ENCODE measurements around the gene ZBP1.

Gene ZBP1

GRCh38 chr20:57558614-57559288 is 61.5 kb downstream of the ZBP1 start:
- no peak for TF ChIP-seq BHLHE40 (IDR thresholded peaks at IDR 0.05; ENCODE audit: borderline replicate concordance)
- ChIA-PET CTCF (interaction anchor here (1.0 kb wide), 1 partner anchor 15 kb away, joined by 3 read pairs; no protein-coding TSS in a partner anchor), POLR2A (no interaction called here)
- no peak for DNase-seq (ENCODE audit: extremely low spot score)

- ChIA-PET POLR2A (no interaction called here), CTCF (interaction anchor here (1.0 kb wide), 1 partner anchor 16 kb away, joined by 3 read pairs; no protein-coding TSS in a partner anchor)
- TF ChIP-seq LEF1 (IDR thresholded peaks at IDR 0.05; ENCODE audit: borderline replicate concordance) (no peak), NFRKB (IDR thresholded peaks at IDR 0.05) (no peak), SUZ12 (IDR thresholded peaks at IDR 0.05) (no peak), ARNT (IDR thresholded peaks at IDR 0.05) (no peak), FOXK2 (IDR thresholded peaks at IDR 0.05) (no peak), PKNOX1 (IDR thresholded peaks at IDR 0.05) (no peak), ZNF384 (IDR thresholded peaks at IDR 0.05) (no peak), L3MBTL2 (conservative IDR thresholded peaks at IDR 0.05) (no peak), TARDBP (IDR thresholded peaks at IDR 0.05) (no peak), HDGF (IDR thresholded peaks at IDR 0.05; ENCODE audit: borderline replicate concordance) (no peak), FOXM1 (IDR thresholded peaks at IDR 0.05; ENCODE audit: borderline replicate concordance) (no peak), SP1 (IDR thresholded peaks at IDR 0.05) (no peak), CTBP1 (IDR thresholded peaks at IDR 0.05; ENCODE audit: borderline replicate concordance) (no peak), BHLHE40 (IDR thresholded peaks at IDR 0.05; ENCODE audit: borderline replicate concordance) (no peak), FOXA1 (IDR thresholded peaks at IDR 0.05) (no peak), ELF4 (IDR thresholded peaks at IDR 0.05) (no peak)
- no peak for DNase-seq (ENCODE audit: extremely low spot score)
Measured at GRCh38 chr20:57557926-57558613, 62.2 kb downstream of the ZBP1 start.

GRCh38 chr20:57556980-57557274 is 63.3 kb downstream of the ZBP1 start:
- ChIA-PET POLR2A (no interaction called here), CTCF (no interaction called here)
- TF ChIP-seq FOXK2 (IDR thresholded peaks at IDR 0.05) (no peak), L3MBTL2 (conservative IDR thresholded peaks at IDR 0.05) (no peak), TARDBP (IDR thresholded peaks at IDR 0.05) (no peak), CTBP1 (IDR thresholded peaks at IDR 0.05; ENCODE audit: borderline replicate concordance) (no peak), PKNOX1 (IDR thresholded peaks at IDR 0.05) (no peak), BHLHE40 (IDR thresholded peaks at IDR 0.05; ENCODE audit: borderline replicate concordance) (no peak), FOXA1 (IDR thresholded peaks at IDR 0.05) (no peak), ZNF384 (IDR thresholded peaks at IDR 0.05) (no peak), ELF4 (IDR thresholded peaks at IDR 0.05) (no peak), FOXM1 (IDR thresholded peaks at IDR 0.05; ENCODE audit: borderline replicate concordance) (no peak), ARNT (IDR thresholded peaks at IDR 0.05) (no peak), HDGF (IDR thresholded peaks at IDR 0.05; ENCODE audit: borderline replicate concordance) (no peak), NFRKB (IDR thresholded peaks at IDR 0.05) (no peak), SP1 (IDR thresholded peaks at IDR 0.05) (no peak), SUZ12 (IDR thresholded peaks at IDR 0.05) (no peak), LEF1 (IDR thresholded peaks at IDR 0.05; ENCODE audit: borderline replicate concordance) (no peak)
- no peak for DNase-seq (ENCODE audit: extremely low spot score)

- no peak for TF ChIP-seq SUZ12 (IDR thresholded peaks at IDR 0.05)
- TF ChIP-seq CTBP1 (IDR thresholded peaks at IDR 0.05; ENCODE audit: borderline replicate concordance): no peak
- no peak for TF ChIP-seq L3MBTL2 (conservative IDR thresholded peaks at IDR 0.05)
- no peak for TF ChIP-seq PKNOX1 (IDR thresholded peaks at IDR 0.05)
- no peak for TF ChIP-seq SP1 (IDR thresholded peaks at IDR 0.05)
- TF ChIP-seq NFRKB (IDR thresholded peaks at IDR 0.05): no peak
- TF ChIP-seq BHLHE40 (IDR thresholded peaks at IDR 0.05; ENCODE audit: borderline replicate concordance): no peak
- TF ChIP-seq FOXK2 (IDR thresholded peaks at IDR 0.05): no peak
- no peak for TF ChIP-seq TARDBP (IDR thresholded peaks at IDR 0.05)
- TF ChIP-seq LEF1 (IDR thresholded peaks at IDR 0.05; ENCODE audit: borderline replicate concordance): no peak
- no peak for TF ChIP-seq HDGF (IDR thresholded peaks at IDR 0.05; ENCODE audit: borderline replicate concordance)
- TF ChIP-seq FOXM1 (IDR thresholded peaks at IDR 0.05; ENCODE audit: borderline replicate concordance): no peak
- no peak for TF ChIP-seq ELF4 (IDR thresholded peaks at IDR 0.05)
- POLR2A ChIA-PET: interaction anchor here (0.7 kb wide), 1 partner anchor 12 kb away, joined by 3 read pairs; no protein-coding TSS in a partner anchor
- CTCF ChIA-PET: no interaction called here
- no peak for DNase-seq (ENCODE audit: extremely low spot score)
Measured at GRCh38 chr20:57555457-57556184, 64.6 kb downstream of the ZBP1 start.

Data from HEK293T (cell line).